HG02885 (cell line): ENCODE data around the gene RSRC2.
"Not testable (repeated sequence)": the region's sequence is repeated elsewhere in the genome, so short reads cannot be mapped to it uniquely, and the experiment has no call there.

ENCODE experiments used
- ATAC-seq: cut with Tn5 transposase; IDR thresholded peaks from one replicate; pipeline ENCODE4 v1.9.1; 2021; ENCODE audit warnings: mild to moderate bottlenecking; ENCODE audit not compliant: unreplicated experiment, poor library complexity

The RSRC2 gene

GRCh38 chr12:122526683-122527477, at the start of gene RSRC2, which contains the start of gene KNTC1:
TSS of gene RSRC2 (minus strand) at chr12:122526936. CDS start at chr12:122526853, 83 bp downstream.
TSS of gene KNTC1 (plus strand) at chr12:122527249. CDS start at chr12:122530064, 2,815 bp downstream.
- peak; percentile 93 for ATAC-seq

DNA sequence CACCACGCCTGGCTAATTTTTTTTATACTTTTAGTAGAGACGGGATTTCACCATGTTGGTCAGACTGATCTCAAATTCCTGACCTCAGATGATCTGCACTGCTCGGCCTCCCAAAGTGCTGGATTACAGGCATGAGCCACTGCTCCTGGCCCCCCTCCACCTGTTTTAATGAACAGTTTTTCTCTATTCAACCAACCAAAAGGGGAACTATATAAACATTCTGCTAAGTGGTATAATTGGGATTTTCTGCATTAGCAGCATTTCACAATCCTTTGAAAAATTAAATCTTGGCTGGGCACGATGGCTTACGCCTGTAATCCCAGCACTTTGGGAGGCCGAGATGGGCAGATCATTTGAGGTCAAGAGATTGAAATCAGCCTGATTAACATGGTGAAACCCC, 45.1 kb upstream of the RSRC2 start:
- no peak for ATAC-seq

GRCh38 chr12:122570006-122570405, 43.3 kb upstream of the RSRC2 start:
- not testable (repeated sequence) for ATAC-seq

GRCh38 chr12:122569288-122569687, 42.6 kb upstream of the RSRC2 start:
- ATAC-seq, result no peak

- not testable (repeated sequence) for ATAC-seq
Measured at GRCh38 chr12:122566816-122567215, 40.1 kb upstream of the RSRC2 start.

- no peak for ATAC-seq
Measured at GRCh38 chr12:122563361-122563760, 36.6 kb upstream of the RSRC2 start.

GRCh38 chr12:122560138-122560537, 33.4 kb upstream of the RSRC2 start:
- ATAC-seq, result no peak

GRCh38 chr12:122558745-122559641, 32.3 kb upstream of the RSRC2 start:
- peak; percentile 49 for ATAC-seq

DNA sequence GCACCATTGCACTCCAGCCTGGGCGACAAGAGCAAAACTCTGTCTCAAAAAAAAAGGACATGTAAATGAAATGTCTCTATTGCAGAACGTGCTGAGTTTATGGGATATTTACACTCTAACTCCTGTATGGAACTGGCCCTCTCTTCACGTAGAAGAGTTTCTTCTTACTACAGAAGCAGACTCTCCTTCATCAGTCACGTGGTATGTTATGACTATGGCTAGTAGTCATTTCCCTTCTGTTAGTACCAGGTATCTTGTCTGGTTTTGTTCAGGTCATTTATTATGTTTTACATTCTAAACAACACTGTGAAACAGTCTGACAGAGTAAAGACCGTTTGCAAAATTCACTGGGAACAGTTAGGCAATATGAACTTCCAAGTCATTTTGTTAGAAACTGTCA, 20.6 kb upstream of the RSRC2 start:
- no peak for ATAC-seq

DNA sequence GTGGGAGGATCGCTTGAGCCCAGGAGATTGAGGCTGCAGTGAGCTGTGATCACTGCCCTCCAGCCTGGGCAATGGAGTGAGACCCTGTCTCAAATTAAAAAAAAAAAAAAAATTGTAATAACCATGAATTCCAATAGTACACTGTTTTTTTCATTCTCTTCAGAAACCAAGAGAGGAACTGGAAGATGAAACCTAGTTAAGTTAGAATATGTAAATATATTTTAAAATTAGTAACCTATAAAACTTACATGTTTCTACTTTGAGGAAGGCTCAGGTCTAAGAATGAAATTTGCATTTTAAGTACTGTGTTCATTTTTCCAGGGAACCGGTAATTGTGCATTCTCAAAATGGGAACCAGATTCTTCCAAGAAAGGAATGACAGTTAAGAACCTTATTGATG, 19.1 kb upstream of the RSRC2 start:
- ATAC-seq, result peak; percentile 64

- no peak for ATAC-seq
Measured at GRCh38 chr12:122544537-122544936, 17.8 kb upstream of the RSRC2 start.

GRCh38 chr12:122538496-122538895, 11.8 kb upstream of the RSRC2 start:
- ATAC-seq, result no peak

GRCh38 chr12:122537021-122537420, 10.3 kb upstream of the RSRC2 start:
- no peak for ATAC-seq

DNA sequence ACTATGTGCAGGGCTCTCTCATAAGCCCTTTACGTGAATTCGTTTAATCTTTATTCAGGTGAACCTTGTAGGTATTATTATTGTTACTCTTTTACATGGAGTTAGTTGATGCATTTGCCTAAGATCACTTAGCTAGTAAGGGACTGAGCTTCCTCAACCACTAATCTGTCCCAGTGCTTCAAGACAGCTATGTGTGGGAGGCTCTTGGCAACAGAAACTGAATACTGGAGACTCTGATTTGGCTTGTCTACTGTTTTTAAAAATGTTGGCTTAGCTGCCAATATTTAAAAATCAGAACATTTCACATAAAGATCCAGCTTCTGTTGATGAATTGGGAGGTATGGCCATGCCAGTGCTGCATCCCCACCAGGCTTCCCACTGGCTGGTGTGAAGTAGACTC, 7.1 kb upstream of the RSRC2 start:
- no peak for ATAC-seq

GRCh38 chr12:122528992-122529391, 2.3 kb upstream of the RSRC2 start:
- no peak for ATAC-seq

- ATAC-seq, result no peak
Measured at GRCh38 chr12:122528582-122528981, 1.8 kb upstream of the RSRC2 start.

DNA sequence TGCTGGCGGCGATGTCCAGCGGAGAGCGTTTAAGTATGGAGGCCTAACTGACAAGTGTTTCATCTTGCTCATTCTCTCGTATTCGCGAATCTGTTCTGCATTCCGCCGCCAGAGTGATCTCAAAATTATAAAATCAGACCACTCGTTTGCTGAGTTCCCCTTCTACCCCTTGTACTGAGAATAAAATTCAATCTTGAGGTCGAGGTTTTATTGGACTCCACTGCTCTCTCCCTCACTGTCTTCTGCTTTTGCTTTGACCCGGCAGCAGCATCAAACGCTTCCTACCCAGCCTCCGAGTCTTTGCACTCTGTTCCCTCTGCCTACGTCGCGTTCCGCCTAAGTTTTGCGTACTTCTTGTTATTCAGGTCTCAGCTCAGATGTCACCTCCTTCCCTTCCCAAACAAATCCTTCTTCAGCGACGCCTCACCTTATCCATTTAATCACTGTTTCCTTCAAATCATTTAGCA, 775 bp upstream of the RSRC2 start:
- no peak for ATAC-seq

- no peak for ATAC-seq
Measured at GRCh38 chr12:122523846-122524718, 2.7 kb downstream of the RSRC2 start.

DNA sequence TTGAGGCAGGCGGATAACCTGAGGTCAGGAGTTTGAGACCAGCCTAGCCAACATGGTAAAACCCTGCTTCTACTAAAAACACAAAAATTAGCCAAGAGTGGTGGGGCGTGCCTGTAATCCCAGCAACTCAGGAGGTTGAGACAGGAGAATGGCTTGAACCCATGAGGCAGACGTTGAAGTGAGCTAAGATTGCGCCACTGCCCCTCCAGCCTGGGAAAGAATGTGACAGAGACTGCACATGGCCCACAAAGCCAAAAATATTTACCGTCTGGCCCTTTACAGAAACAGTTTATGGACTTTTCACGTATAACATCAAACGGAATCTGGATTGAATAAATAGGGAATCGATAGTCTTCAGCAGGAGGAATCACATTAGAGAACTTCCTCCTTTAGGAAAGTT, 3.5 kb downstream of the RSRC2 start:
- ATAC-seq, result no peak

DNA sequence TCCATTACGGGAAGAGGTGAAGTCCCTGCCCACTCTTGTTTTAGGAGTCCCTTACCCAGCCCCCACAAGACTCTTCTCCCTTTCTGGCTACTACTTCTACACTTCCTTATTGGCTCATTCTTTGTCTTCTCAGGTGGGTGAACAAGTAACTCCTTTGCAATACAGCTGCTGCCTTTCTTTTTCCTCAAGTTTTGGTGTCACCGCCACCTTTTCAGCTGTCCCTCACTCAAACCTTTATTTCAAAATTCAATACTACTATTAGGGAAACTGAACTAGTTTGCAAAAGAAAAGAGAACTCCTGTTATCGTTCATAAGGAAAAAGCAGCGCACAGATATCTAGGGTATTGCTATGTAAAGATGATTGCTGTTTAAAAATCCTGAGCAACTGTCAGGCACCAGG, 6.1 kb downstream of the RSRC2 start:
- no peak for ATAC-seq
